ENCODE data around the gene LHX4.

LHX4 gene

GRCh38 chr1:180301135-180301742, 71.2 kb downstream of the LHX4 start:
- Histone ChIP-seq H3K9ac (ENCODE audit: insufficient read length, low read depth) (no peak overlapping the region), H3K4me1 (ENCODE audit: insufficient read depth, insufficient read length) (no peaks in the 10 kb centered on the region), H3K9me3 (ENCODE audit: insufficient read depth, low read length) (no peaks in the 10 kb centered on the region), H3K36me3 (ENCODE audit: insufficient read depth, insufficient read length, low read length) (no peaks in the 10 kb centered on the region), H3K4me3 (ENCODE audit: insufficient read length, low read depth) (no peak overlapping the region), H3K27me3 (ENCODE audit: insufficient read depth, insufficient read length) (no peaks in the 10 kb centered on the region)
- TF ChIP-seq SUZ12 (IDR thresholded peaks at IDR 0.05; ENCODE audit: extremely low read depth, insufficient read depth, insufficient read length) (no peak), ZNF274 (IDR thresholded peaks at IDR 0.05; ENCODE audit: low read depth, low read length) (no peak), YY1 (IDR thresholded peaks at IDR 0.05; ENCODE audit: insufficient read depth, insufficient read length) (no peak)
- DNase-seq (ENCODE audit: low read depth, low spot score) = no peak

- TF ChIP-seq ZNF274 (IDR thresholded peaks at IDR 0.05; ENCODE audit: low read depth, low read length) (no peak), SUZ12 (IDR thresholded peaks at IDR 0.05; ENCODE audit: extremely low read depth, insufficient read depth, insufficient read length) (no peak), YY1 (IDR thresholded peaks at IDR 0.05; ENCODE audit: insufficient read depth, insufficient read length) (no peak)
- Histone ChIP-seq H3K36me3 (ENCODE audit: insufficient read depth, insufficient read length, low read length) (peaks cover 6% of the 10 kb centered on the region), H3K4me3 (ENCODE audit: insufficient read length, low read depth) (no peak overlapping the region), H3K9me3 (ENCODE audit: insufficient read depth, low read length) (no peaks in the 10 kb centered on the region), H3K9ac (ENCODE audit: insufficient read length, low read depth) (no peak overlapping the region), H3K4me1 (ENCODE audit: insufficient read depth, insufficient read length) (no peaks in the 10 kb centered on the region), H3K27me3 (ENCODE audit: insufficient read depth, insufficient read length) (no peaks in the 10 kb centered on the region)
- no peak for DNase-seq (ENCODE audit: low read depth, low spot score)
These were observed 79.3 kb downstream of the LHX4 start for GRCh38 chr1:180309338-180309737.

GRCh38 chr1:180310095-180310494, 80.0 kb downstream of the LHX4 start:
- Histone ChIP-seq H3K9me3 (ENCODE audit: insufficient read depth, low read length) (no peaks in the 10 kb centered on the region), H3K4me1 (ENCODE audit: insufficient read depth, insufficient read length) (no peaks in the 10 kb centered on the region)

GRCh38 chr1:180311011-180311730, 81.1 kb downstream of the LHX4 start:
- no peaks in the 10 kb centered on the region for H3K4me1 ChIP-seq (ENCODE audit: insufficient read depth, insufficient read length)
- H3K4me3 ChIP-seq (ENCODE audit: insufficient read length, low read depth) = no peak overlapping the region
- DNase-seq (ENCODE audit: low read depth, low spot score) = no peak
- H3K9me3 ChIP-seq (ENCODE audit: insufficient read depth, low read length) = no peaks in the 10 kb centered on the region
- H3K27me3 ChIP-seq (ENCODE audit: insufficient read depth, insufficient read length) = no peaks in the 10 kb centered on the region
- TF ChIP-seq YY1 (IDR thresholded peaks at IDR 0.05; ENCODE audit: insufficient read depth, insufficient read length) (no peak), SUZ12 (IDR thresholded peaks at IDR 0.05; ENCODE audit: extremely low read depth, insufficient read depth, insufficient read length) (no peak)
- H3K36me3 ChIP-seq (ENCODE audit: insufficient read depth, insufficient read length, low read length) = peaks cover 6% of the 10 kb centered on the region
- no peak overlapping the region for H3K9ac ChIP-seq (ENCODE audit: insufficient read length, low read depth)

More at GRCh38 chr1:180310095-180310494, 80.0 kb downstream of the LHX4 start:
- TF ChIP-seq SUZ12 (IDR thresholded peaks at IDR 0.05; ENCODE audit: extremely low read depth, insufficient read depth, insufficient read length) (no peak), YY1 (IDR thresholded peaks at IDR 0.05; ENCODE audit: insufficient read depth, insufficient read length) (no peak), ZNF274 (IDR thresholded peaks at IDR 0.05; ENCODE audit: low read depth, low read length) (no peak)
- H3K27me3 ChIP-seq (ENCODE audit: insufficient read depth, insufficient read length) = no peaks in the 10 kb centered on the region
- peaks cover 6% of the 10 kb centered on the region for H3K36me3 ChIP-seq (ENCODE audit: insufficient read depth, insufficient read length, low read length)
- no peak overlapping the region for H3K4me3 ChIP-seq (ENCODE audit: insufficient read length, low read depth)
- DNase-seq (ENCODE audit: low read depth, low spot score) = no peak
- no peak overlapping the region for H3K9ac ChIP-seq (ENCODE audit: insufficient read length, low read depth)

GRCh38 chr1:180312926-180313325, 82.9 kb downstream of the LHX4 start:
- Histone ChIP-seq H3K27me3 (ENCODE audit: insufficient read depth, insufficient read length) (no peaks in the 10 kb centered on the region), H3K4me1 (ENCODE audit: insufficient read depth, insufficient read length) (no peaks in the 10 kb centered on the region), H3K36me3 (ENCODE audit: insufficient read depth, insufficient read length, low read length) (peaks cover 6% of the 10 kb centered on the region), H3K9me3 (ENCODE audit: insufficient read depth, low read length) (no peaks in the 10 kb centered on the region), H3K4me3 (ENCODE audit: insufficient read length, low read depth) (no peak overlapping the region), H3K9ac (ENCODE audit: insufficient read length, low read depth) (no peak overlapping the region)
- no peak for TF ChIP-seq YY1 (IDR thresholded peaks at IDR 0.05; ENCODE audit: insufficient read depth, insufficient read length)
- no peak for TF ChIP-seq ZNF274 (IDR thresholded peaks at IDR 0.05; ENCODE audit: low read depth, low read length)
- TF ChIP-seq SUZ12 (IDR thresholded peaks at IDR 0.05; ENCODE audit: extremely low read depth, insufficient read depth, insufficient read length) = no peak
- DNase-seq (ENCODE audit: low read depth, low spot score) = no peak

GRCh38 chr1:180327089-180327488, 97.0 kb downstream of the LHX4 start:
- Histone ChIP-seq H3K4me3 (ENCODE audit: insufficient read length, low read depth) (no peak overlapping the region), H3K4me1 (ENCODE audit: insufficient read depth, insufficient read length) (no peaks in the 10 kb centered on the region), H3K36me3 (ENCODE audit: insufficient read depth, insufficient read length, low read length) (no peaks in the 10 kb centered on the region), H3K9ac (ENCODE audit: insufficient read length, low read depth) (no peak overlapping the region), H3K9me3 (ENCODE audit: insufficient read depth, low read length) (peaks cover 12% of the 10 kb centered on the region), H3K27me3 (ENCODE audit: insufficient read depth, insufficient read length) (no peaks in the 10 kb centered on the region)
- no peak for TF ChIP-seq SUZ12 (IDR thresholded peaks at IDR 0.05; ENCODE audit: extremely low read depth, insufficient read depth, insufficient read length)
- no peak for TF ChIP-seq YY1 (IDR thresholded peaks at IDR 0.05; ENCODE audit: insufficient read depth, insufficient read length)
- TF ChIP-seq ZNF274 (IDR thresholded peaks at IDR 0.05; ENCODE audit: low read depth, low read length) = no peak
- no peak for DNase-seq (ENCODE audit: low read depth, low spot score)

Data from NT2/D1 (cell line).